H1 (cell line): ENCODE data around the gene ABCF3. TPM values are rescaled to one million over a fixed set of nuclear protein-coding genes. Genes with fewer than 3 reads are reported as not detected.

Experiments
- CHD2 ChIP-seq: IDR thresholded peaks from 2 replicates; pipeline ENCODE4 v1.6.1; 2012; ENCODE audit warnings: low read length, improper control_type of control experiment
- KDM4A ChIP-seq: IDR thresholded peaks from one replicate; pipeline ENCODE4 v1.7.1; 2012; ENCODE audit warnings: low read depth, mild to moderate bottlenecking, moderate library complexity, low read length, inconsistent platforms; ENCODE audit not compliant: severe bottlenecking
- RBBP5 ChIP-seq: IDR thresholded peaks from 2 replicates; pipeline ENCODE4 v1.7.1; 2012; ENCODE audit warnings: low read depth, mild to moderate bottlenecking, inconsistent platforms, low read length, moderate library complexity, borderline replicate concordance
- SAP30 ChIP-seq: fragments of 300-600 bp; sonication (generic); IDR thresholded peaks from 2 replicates; pipeline ENCODE4 v1.7.1; 2012; ENCODE audit warnings: low read length, moderate library complexity, mild to moderate bottlenecking, inconsistent platforms; ENCODE audit not compliant: insufficient read depth, insufficient replicate concordance
- YY1 ChIP-seq: IDR thresholded peaks from 2 replicates; pipeline ENCODE4 v1.6.1; 2011; ENCODE audit warnings: low read depth, mild to moderate bottlenecking, low read length
- polyA plus RNA-seq, 7 experiments: library from polyadenylated mRNA; depleted of rRNA in 3 of 7; stranded (reverse) in 5 of 7; unstranded in 2 of 7; fragments of >200 nt in 5 of 7; fragments of 200-250 nt in 2 of 7; gene quantifications; 1 replicate in 5 of 7; 2 replicates in 1 of 7; 4 replicates in 1 of 7; pipeline versions ENCODE4 v1.2.1 to v1.2.3, GENCODE V29; 2011 to 2013; ENCODE audit warnings: missing spikeins in 2 of 7, mixed read lengths in 2 of 7
- total RNA-seq: library from RNA; stranded (reverse); fragmentation: NEBNext Ultra II Directional; extraction: Animal tissue kit (Norgen Biotek cat#: 25700); gene quantifications from 2 replicates; pipeline ENCODE4 v1.2.1, GENCODE V29; 2021
- TF ChIP-seq, protein P1 (sequence below): fragments of 300-600 bp; sonication (generic); IDR thresholded peaks from 2 replicates; pipeline ENCODE4 v1.7.1; 2012; ENCODE audit warnings: low read length, moderate library complexity, mild to moderate bottlenecking, inconsistent platforms; ENCODE audit not compliant: insufficient replicate concordance

ABCF3 gene
- total and polyA plus RNA-seq, 2 of the 8 experiments (the other 6 are each of a cell fraction or from before 2014, with no cell fraction given) = 51.6 to 57.8 TPM

GRCh38 chr3:184192889-184193288 is 6.9 kb downstream of the ABCF3 start (continued):
- TF ChIP-seq, protein P1, sequence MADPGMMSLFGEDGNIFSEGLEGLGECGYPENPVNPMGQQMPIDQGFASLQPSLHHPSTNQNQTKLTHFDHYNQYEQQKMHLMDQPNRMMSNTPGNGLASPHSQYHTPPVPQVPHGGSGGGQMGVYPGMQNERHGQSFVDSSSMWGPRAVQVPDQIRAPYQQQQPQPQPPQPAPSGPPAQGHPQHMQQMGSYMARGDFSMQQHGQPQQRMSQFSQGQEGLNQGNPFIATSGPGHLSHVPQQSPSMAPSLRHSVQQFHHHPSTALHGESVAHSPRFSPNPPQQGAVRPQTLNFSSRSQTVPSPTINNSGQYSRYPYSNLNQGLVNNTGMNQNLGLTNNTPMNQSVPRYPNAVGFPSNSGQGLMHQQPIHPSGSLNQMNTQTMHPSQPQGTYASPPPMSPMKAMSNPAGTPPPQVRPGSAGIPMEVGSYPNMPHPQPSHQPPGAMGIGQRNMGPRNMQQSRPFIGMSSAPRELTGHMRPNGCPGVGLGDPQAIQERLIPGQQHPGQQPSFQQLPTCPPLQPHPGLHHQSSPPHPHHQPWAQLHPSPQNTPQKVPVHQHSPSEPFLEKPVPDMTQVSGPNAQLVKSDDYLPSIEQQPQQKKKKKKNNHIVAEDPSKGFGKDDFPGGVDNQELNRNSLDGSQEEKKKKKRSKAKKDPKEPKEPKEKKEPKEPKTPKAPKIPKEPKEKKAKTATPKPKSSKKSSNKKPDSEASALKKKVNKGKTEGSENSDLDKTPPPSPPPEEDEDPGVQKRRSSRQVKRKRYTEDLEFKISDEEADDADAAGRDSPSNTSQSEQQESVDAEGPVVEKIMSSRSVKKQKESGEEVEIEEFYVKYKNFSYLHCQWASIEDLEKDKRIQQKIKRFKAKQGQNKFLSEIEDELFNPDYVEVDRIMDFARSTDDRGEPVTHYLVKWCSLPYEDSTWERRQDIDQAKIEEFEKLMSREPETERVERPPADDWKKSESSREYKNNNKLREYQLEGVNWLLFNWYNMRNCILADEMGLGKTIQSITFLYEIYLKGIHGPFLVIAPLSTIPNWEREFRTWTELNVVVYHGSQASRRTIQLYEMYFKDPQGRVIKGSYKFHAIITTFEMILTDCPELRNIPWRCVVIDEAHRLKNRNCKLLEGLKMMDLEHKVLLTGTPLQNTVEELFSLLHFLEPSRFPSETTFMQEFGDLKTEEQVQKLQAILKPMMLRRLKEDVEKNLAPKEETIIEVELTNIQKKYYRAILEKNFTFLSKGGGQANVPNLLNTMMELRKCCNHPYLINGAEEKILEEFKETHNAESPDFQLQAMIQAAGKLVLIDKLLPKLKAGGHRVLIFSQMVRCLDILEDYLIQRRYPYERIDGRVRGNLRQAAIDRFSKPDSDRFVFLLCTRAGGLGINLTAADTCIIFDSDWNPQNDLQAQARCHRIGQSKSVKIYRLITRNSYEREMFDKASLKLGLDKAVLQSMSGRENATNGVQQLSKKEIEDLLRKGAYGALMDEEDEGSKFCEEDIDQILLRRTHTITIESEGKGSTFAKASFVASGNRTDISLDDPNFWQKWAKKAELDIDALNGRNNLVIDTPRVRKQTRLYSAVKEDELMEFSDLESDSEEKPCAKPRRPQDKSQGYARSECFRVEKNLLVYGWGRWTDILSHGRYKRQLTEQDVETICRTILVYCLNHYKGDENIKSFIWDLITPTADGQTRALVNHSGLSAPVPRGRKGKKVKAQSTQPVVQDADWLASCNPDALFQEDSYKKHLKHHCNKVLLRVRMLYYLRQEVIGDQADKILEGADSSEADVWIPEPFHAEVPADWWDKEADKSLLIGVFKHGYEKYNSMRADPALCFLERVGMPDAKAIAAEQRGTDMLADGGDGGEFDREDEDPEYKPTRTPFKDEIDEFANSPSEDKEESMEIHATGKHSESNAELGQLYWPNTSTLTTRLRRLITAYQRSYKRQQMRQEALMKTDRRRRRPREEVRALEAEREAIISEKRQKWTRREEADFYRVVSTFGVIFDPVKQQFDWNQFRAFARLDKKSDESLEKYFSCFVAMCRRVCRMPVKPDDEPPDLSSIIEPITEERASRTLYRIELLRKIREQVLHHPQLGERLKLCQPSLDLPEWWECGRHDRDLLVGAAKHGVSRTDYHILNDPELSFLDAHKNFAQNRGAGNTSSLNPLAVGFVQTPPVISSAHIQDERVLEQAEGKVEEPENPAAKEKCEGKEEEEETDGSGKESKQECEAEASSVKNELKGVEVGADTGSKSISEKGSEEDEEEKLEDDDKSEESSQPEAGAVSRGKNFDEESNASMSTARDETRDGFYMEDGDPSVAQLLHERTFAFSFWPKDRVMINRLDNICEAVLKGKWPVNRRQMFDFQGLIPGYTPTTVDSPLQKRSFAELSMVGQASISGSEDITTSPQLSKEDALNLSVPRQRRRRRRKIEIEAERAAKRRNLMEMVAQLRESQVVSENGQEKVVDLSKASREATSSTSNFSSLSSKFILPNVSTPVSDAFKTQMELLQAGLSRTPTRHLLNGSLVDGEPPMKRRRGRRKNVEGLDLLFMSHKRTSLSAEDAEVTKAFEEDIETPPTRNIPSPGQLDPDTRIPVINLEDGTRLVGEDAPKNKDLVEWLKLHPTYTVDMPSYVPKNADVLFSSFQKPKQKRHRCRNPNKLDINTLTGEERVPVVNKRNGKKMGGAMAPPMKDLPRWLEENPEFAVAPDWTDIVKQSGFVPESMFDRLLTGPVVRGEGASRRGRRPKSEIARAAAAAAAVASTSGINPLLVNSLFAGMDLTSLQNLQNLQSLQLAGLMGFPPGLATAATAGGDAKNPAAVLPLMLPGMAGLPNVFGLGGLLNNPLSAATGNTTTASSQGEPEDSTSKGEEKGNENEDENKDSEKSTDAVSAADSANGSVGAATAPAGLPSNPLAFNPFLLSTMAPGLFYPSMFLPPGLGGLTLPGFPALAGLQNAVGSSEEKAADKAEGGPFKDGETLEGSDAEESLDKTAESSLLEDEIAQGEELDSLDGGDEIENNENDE = no peak
- no peak for TF ChIP-seq CHD2
- TF ChIP-seq RBBP5 = no peak
- no peak for TF ChIP-seq YY1
- no peak for TF ChIP-seq SAP30
- no peak for TF ChIP-seq KDM4A
